Measurements from ENCODE around the gene INSRR.

The INSRR gene

DNA sequence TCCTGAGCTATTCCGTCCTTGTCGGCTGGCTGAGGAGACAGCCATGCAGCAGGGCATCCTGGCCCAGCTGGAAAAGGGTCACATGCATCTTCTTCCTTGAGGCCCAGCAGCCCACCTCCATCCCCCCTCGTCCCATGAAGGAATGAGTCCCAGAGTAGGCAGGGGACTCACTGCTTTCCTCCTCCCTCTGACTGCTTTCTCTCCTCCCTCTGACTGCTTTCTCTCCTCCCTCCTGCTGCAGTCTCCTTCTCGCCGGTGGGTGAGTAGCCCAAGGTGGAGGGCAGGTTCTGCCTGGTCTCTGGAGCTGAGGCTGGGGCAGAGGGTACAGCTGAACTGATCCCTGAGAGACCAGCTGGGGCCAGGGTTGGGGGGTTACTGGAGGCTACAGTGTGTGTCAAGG, 15.2 kb upstream of the INSRR start:
- no peak for DNase-seq (ENCODE audit: low read depth)

DNA sequence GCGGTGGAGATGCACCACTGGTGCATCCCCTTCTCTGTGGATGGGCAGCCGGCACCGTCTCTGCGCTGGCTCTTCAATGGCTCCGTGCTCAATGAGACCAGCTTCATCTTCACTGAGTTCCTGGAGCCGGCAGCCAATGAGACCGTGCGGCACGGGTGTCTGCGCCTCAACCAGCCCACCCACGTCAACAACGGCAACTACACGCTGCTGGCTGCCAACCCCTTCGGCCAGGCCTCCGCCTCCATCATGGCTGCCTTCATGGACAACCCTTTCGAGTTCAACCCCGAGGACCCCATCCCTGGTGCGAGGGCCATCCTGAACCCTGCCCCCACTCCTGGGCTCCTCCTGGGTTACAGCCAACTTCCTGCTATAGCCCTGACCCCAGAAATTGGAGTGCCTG, 14.7 kb upstream of the INSRR start:
- DNase-seq (ENCODE audit: low read depth): no peak

DNA sequence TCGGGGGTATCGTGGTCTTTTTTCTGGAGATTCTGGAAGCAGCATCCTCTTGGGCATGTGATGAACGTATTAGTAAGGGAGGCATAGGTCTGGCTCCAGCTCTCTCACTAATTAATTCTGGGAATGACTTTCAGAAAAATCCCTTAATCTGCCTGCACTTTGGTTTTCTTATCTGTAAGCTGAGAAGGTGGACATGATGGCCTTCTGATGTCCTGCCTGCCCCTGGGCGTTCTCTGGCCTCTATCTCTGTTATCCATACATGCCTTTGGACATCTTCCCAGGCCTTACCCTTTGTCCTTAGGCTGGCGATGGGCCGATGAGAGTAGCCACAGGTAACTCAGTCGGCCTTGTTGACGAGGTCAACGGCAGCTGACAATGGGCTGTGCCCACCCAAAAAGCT, 10.5 kb upstream of the INSRR start:
- DNase-seq (ENCODE audit: low read depth): no peak

DNA sequence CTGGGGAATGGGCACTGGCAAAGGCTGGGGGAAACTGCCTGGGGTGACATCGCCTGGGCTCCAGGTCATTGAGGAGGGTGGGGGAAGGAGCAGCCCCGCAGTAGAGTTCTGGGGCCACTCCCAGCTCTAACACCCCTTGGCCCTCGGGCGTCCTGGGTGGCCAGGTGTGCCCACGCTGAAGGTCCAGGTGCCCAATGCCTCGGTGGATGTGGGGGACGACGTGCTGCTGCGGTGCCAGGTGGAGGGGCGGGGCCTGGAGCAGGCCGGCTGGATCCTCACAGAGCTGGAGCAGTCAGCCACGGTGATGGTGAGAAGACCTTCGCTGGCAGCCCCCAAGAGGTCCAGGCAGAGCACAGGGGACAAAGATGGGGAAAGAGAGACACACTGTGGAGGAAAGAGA, 9.4 kb upstream of the INSRR start:
- DNase-seq (ENCODE audit: low read depth): no peak

DNA sequence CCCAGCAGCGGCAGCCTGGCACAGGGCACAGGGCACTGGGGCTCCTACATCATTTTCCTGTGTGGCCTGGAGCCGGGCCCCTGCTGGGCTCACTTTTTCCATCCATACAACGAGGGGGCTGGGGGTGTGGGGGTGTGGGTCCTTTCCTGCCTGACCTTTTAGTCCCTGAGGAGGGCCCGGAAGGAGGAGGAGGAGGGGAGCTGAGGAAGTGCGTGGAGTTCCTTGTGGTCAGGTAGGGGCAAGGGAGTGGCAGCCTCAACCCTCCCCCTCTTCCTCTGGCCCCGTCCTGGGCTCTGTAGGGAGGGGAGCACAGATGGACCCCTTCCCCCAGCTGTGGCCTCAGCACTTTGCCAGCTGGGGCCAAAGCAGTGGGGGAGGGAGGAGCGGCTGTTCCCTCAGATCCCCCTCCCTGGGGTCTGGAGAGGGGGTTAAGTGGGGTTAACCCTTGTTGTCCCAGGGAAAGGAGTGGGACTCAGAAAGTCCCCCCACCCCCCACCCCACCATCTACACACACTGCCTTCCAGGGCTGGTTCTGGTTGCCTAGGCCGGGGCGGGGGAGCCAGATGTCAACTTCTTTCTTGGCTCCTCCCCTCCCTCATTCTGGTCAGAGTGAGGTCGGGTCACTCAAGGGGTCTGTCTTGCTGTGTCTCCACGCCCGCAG, 7.5 kb upstream of the INSRR start:
- DNase-seq (ENCODE audit: low read depth): no peak

DNA sequence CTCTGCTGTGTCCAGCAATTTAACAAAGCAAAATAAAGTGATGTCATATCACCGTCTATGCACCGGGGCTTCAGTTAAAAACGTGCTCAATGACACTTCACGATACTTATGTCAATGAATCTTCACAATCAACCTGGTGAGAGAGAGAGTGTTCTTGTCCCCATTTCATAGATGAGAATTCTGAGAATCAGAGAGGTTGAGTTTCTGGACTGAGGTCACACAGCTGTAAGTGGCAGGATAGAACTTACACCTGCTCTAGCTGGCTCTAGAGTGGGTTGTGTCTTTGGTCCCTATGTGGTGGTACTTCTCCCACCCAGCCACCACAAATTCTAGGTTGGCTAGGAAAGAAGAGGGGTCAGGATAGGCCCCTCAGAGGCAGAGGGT, 6.9 kb upstream of the INSRR start:
- DNase-seq (ENCODE audit: low read depth): no peak

DNA sequence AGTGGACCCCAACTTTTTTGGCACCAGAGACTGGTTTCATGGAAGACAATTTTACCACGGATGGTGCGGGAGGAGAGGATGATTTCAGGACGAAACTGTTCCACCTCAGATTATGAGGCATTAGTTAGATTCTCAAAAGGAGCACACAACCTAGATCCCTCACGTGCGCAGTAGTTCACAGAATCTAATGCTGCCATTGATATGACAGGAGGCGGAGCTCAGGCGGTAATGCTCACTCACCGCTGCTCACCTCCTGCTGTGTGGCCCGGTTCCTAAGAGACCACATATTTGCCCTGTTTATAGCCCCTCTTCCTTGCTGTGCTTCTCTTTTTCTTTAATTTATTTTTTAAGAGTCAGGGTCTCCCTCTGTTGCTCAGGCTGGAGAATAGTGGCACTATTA, 6.3 kb upstream of the INSRR start:
- DNase-seq (ENCODE audit: low read depth): no peak

DNA sequence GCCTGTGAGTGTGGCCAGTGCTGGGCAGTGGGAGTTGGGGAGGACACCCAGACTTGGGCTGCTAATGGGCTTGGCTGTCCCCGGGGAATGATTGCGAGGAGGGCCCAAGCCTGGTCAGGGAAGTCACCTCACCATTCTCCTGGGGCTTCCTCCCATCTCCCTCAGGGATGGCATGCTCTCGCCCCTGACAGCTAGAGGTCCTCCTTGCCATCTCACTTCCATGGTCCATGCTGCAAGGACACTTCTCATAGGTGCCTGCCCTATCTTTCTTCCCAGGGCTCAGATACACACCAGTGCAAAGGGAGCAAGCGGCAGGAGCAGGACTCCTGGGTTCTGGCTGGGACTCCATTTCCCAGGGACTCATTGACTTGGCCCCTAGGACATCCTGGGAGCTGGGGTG, 5.9 kb upstream of the INSRR start:
- DNase-seq (ENCODE audit: low read depth): no peak

DNA sequence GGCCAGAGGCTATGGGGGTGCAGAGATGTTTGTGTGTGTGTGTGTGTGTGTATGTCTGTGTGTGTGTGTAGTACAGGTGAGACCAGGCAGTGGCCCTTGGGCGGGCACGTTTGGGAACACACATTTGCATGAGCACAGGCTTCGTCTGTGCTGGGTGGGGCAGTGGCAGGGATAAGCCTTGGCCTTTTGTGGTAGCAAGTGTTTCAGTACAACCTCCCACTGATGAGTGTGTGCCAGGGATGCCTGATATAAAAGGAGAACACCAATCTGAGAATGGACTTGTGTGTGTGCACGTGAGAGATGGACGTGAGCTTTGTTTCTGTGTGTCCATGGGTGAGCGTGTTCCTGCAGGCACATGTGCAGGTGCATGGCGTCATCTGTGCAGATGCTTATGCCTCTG, 4.7 kb upstream of the INSRR start:
- DNase-seq (ENCODE audit: low read depth): no peak

DNA sequence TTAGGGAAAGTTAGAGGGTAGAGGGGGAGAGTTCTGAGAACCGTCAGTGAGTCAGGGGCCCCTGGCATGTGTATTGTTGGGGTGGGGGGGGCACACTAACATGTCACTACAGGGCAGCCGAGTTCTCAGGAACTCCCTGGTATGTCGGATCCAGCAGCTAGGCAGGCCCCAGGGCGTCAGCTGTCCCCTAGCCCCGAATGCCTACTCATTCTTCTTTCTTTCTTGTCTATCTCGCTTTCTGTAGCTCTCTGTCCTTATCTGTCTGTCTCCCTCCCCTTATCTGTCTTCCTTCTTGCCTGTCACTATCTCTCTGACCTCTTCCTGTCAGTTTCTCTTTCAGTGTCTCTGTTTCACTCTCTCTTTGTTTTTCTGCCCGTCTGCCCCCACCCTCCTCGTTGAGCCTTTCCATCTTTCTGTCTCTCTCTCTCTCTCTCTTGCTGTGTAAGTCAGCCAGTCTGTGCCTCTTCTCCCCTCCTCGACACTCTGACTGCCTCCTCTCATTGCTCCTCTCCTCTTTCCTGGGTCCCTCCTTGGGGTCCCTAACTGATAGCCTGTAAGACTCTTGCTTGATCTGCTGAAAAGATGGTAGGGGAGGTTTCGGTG, 4.2 kb upstream of the INSRR start:
- DNase-seq (ENCODE audit: low read depth): no peak

DNA sequence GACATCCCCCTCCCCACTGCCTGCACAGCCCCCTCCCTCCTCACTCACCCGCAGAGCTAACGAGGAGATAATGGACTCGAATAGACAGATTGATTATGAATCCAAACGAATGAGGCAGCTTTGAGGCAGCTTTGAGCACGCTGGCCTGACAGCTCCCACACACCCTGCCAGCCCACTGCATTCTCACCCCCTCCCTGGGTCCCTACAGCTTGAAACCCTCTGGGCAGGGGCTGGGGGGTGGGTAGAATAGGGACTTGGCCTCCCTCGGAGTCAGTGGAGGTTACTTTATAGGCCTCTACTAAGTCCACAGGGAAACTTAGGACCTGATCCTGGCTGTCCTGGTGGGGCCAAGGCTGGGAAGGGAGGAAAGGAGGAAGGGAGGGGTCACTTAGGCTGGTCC, 3.7 kb upstream of the INSRR start:
- DNase-seq (ENCODE audit: low read depth): no peak

DNA sequence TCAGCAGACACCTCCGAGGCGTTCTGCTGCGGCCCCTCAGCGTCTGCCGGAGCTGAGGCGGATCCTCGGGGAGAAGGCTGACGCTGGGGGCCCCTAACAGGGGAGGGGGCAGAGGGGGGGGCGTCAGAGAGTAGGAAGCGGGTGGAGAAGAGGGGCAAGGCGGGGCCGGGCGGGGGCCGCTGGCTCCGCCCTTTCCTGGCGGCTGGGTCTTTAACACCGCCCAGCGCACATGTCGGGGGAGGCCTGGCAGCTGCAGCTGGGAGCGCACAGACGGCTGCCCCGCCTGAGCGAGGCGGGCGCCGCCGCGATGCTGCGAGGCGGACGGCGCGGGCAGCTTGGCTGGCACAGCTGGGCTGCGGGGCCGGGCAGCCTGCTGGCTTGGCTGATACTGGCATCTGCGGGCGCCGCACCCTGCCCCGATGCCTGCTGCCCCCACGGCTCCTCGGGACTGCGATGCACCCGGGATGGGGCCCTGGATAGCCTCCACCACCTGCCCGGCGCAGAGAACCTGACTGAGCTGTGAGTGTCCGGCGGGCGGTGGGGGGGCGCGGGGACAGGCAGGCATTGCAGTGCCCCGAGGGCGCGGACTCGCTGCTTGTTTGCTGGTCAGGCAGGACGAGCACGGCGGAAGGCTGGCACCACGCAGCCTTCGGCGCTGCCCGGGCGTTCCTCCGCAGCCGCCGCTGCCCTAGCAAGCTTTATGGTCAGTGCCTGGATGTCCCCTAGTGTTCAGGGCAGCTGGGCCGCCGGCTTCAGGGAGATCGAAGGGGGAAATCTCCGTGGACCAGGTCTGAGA, 1.9 kb upstream of the INSRR start, which contains the start of gene NTRK1:
NTRK1 (plus strand) TSS at position 238 of the 796 bp plus-strand sequence; CDS start at position 308, 70 bp downstream.
- no peak for DNase-seq (ENCODE audit: low read depth)

DNA sequence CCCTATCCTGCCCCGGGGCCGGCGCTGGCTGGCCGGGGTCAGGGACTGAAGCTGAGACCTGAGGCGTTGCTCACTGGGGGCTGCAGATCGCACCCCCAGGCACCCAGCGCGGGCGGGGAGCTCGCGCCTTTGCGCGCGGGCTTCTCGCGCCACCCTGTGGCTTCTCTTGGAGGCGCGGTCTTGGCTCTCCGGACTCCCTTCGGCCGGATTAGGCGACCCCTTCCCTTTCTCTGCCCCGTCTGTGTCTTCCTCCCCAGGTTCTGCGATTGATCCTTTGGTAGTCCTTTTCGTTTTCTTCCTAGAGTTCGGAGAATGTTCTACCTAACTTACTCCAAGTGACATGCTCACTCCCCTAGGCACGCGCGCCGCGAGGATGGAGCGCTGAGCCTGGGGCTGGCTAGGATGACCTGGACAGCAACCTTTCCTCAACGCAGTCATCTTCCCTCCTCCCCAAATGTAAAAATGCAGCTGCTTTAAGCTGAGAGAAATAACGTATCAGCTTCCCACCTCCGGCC, 1.3 kb upstream of the INSRR start:
- DNase-seq (ENCODE audit: low read depth): peak; percentile 39

DNA sequence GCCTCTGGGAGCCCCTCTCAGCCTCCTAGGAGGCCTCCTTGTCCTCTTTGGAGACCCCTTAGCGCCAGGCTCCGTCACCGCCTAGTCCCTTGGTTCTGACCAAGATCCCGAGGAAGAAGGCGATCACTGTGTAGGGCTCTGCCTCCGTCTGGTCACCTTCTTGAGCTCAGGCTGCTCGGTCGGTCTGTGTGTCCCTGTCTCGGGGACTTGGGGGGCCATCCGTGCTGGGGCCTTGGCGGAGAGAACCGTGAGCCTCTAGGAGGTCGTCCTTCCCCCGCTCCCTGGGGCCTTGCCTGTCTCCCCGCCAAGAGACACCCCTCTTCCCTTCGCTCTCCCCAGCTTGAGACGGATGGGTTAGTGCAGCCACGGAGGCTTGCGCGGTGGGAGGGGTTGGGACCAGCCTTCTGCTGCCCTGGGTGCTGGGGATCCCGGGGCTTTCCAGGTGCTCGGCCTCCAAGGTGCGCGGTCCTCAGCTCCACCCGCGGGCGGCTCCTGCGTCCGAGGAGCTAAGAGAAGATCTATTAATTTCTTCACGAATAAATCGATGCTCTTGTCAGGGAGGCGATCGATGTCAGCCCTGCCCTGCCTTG, 701 bp upstream of the INSRR start:
- DNase-seq (ENCODE audit: low read depth): no peak

DNA sequence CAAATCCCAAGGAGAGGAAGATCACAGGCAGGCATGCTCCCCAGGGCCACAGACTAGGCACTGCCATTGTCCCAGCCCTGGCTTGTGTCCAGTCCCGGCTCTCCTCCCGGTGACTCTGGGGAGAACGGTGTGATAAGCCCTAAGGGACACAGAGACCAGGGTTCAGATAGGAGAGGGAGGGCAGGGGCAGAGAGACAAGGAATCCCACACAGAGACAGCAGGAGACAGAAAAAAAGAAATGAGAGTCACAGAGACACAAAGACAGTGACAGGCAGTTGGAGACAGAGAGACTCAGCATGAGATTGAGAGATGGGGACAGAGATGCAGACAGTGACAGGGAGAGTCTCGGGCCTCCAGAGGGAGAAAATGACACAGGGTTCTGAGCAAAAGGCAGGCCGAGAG, 361 bp downstream of the INSRR start:
- no peak for DNase-seq (ENCODE audit: low read depth)

DNA sequence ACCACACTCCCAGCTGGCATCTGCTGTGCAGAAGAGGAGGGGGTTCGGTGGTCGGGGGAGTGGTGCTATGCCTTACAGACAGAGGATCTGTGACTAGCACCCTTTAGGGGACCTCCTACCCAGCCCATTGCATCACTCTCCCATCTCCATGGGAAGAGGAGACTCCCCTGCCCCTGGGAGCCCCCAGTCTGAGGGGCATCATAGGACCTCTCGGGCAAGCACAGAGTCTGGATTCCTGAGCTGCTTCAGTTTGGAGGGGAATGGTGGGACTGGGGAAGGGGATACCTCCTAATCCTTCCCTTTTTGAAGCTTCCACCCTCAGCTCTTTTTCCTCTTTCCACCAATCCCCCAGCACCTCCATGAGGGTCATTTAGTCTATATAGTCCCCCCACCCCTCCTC, 1.4 kb downstream of the INSRR start:
- DNase-seq (ENCODE audit: low read depth): no peak

DNA sequence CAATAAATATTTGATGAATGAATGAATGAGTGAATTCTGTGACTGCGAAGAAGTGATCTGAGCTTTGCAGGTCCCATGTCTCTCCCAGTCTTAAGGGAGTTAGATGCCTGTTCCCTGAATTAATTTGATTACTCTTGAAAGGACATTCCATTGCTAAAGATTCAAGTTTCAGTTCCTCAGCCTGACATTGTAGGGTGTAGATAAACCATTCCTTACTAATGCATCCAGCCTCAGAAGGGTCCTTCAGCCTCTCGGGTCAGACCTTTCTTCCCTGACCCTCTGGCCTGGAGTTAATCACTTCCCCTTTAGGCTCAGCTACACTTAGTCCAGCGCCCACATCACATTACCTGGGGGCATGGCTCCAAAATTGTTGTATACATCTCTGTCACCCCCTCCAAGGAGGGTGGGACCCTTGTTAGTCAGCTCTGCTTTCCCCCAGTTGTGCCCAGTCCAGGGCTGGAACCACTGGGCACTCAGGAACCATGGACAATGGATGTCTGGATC, 2.6 kb downstream of the INSRR start:
- DNase-seq (ENCODE audit: low read depth): no peak

DNA sequence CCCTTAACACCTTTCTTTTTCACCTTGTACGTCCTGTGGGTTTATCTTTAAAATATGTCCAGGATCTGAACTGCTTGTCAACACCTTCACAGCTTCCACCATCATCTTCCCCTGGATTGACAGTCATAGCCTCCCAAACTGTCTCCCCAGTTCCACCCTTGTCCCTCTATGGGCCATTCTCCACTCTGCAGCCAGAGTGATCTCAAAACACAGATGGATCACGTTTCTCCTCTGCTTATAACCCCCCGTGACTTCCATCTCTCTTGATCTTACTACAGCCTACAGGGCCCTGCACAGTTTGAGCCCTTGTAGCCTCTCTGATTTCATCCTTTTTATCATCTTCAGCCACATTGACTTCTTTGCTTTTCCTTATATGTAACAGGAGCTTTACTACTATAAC, 4.3 kb downstream of the INSRR start:
- no peak for DNase-seq (ENCODE audit: low read depth)

DNA sequence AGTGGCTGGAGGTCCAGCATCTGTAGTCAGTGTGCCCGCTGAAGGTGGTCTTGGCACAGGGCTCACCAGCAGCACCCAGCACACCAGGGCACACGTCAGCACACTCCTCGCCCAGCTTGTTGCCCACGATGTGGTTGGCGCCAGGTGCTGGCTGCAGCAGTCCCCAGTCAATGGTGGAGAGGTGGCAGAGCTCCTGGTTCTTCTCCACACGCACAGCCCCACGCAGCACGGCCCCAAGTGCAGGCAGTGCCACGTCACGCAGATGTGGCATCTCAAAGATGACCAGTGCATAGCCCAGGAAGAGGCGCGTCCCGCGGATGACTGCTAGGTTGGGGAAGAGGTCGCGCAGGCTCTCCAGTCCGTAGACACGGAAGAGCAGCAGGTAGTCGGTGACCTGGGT, 5.2 kb downstream of the INSRR start:
- no peak for DNase-seq (ENCODE audit: low read depth)

DNA sequence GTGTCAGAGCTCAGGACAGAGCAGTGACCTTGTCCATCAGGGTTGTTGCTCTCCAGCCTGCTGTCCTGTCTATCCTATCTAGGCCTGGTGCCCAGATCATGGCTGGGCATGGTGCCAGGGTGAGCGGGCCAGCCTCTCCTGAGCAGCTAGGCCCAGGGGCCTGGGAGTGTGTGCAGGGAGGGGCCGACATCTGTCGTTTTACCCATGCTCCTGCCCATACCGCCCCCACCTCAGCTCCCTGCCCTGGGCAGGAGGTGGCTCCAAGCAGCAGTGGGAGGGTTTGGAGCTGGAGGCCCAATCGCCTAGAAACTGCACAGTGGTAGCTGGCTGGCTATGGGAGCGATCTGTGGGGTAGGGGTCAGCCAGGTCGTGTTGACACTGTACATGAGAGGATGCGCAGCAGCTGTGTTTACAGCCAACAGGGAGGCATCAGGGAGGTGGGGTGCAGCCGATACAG, 6.5 kb downstream of the INSRR start:
- DNase-seq (ENCODE audit: low read depth): no peak

DNA sequence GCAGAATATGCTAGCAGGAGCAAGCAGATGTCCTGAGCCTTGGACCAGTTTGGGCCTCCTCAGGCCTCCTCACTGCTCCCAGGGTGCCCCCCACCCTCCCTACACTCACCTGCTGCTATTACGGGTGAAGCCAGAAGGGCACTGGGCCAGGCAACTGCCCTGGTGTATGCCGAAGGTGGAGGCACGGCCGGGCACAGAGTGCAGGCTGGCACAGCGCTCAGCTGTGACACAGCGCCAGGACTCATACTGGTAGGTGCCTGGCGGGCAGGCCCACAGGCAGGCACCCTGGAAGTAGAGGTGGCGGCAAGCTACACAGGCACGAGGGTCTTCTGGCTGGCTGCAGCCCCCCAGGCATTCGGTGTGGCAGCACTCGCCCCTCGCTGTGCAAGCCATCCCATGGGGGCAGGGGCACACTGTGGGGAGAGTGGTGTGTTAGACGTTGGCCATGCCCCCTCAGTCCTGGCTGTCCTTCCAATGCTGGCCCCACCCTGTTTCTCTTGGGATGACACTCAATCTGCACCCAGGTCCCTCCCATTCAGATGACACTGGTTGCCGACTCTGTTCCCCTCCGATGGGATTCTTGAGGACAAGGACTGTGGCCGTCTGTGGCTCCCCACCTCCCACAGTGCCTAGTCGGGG, 7.0 kb downstream of the INSRR start:
- no peak for DNase-seq (ENCODE audit: low read depth)

DNA sequence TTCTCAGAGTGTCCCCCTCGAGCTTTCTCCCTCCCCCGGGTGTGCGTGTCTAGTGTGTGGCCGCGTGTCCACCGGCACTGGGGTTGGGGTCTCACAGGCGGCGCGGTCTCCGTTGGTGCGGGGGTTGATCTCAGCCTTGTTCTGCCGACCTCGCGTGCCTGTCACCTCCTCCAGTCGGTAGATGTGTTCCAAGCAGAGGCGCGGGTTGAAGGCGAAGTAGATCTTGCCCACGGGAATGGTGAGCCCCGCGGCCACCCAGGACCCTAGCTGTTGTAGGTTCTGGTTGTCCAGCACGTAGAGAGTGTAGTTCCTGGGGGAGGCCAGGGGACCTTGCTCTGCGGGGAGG, 9.8 kb downstream of the INSRR start:
- DNase-seq (ENCODE audit: low read depth): no peak
